Esophagus squamous epithelium (tissue), 4 donors: Measurements from ENCODE around the gene ITGA8.

Experiments
- POLR2A ChIP-seq, 4 donors: fragments of 450-650 bp; IDR thresholded peaks; one replicate each; pipeline ENCODE4 v1.6.1; 2017; ENCODE audit warnings: antibody characterized with exemption in 4 of 4, mild to moderate bottlenecking in 4 of 4, moderate library complexity in 3 of 4
- TF ChIP-seq, protein P1 (sequence below), 6 experiments: fragments of 450-650 bp in 4 of 6; fragments of 200-600 bp in 2 of 6; sonication (generic) in 2 of 6; IDR thresholded peaks; one replicate each; pipeline ENCODE4 v1.5.1; 2016 to 2019; ENCODE audit warnings: antibody characterized with exemption in 6 of 6, mild to moderate bottlenecking in 4 of 6, moderate library complexity in 4 of 6

DNA sequence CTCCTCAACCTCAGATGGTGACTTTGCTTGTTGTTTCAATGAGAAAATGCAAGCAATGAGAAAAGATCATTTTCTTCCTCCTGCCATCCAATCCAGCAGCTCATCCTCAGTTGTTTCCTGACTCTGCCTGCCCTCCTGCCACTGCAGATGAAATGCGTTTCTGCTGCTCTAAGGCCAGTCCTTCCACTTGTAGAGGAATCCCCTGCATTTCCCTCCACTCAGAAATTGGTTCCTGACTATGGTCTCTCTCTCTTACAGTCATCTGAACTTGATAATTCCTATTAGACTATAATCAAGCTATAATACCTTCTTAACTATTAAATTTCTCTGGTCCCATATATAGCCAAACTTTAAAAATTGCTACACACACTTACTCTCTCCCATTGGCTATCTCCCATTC is 14.4 kb downstream of the ITGA8 start:
- TF ChIP-seq, protein P1, sequence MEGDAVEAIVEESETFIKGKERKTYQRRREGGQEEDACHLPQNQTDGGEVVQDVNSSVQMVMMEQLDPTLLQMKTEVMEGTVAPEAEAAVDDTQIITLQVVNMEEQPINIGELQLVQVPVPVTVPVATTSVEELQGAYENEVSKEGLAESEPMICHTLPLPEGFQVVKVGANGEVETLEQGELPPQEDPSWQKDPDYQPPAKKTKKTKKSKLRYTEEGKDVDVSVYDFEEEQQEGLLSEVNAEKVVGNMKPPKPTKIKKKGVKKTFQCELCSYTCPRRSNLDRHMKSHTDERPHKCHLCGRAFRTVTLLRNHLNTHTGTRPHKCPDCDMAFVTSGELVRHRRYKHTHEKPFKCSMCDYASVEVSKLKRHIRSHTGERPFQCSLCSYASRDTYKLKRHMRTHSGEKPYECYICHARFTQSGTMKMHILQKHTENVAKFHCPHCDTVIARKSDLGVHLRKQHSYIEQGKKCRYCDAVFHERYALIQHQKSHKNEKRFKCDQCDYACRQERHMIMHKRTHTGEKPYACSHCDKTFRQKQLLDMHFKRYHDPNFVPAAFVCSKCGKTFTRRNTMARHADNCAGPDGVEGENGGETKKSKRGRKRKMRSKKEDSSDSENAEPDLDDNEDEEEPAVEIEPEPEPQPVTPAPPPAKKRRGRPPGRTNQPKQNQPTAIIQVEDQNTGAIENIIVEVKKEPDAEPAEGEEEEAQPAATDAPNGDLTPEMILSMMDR (IDR thresholded peaks at IDR 0.05) = no peak
- TF ChIP-seq POLR2A (IDR thresholded peaks at IDR 0.05) = no peak
